Peyer's patch (tissue), 4 donors: Measurements from ENCODE around the gene UROC1. TPM values are rescaled to one million over a fixed set of nuclear protein-coding genes. Genes with fewer than 3 reads are reported as not detected.

ENCODE experiments used
- DNase-seq, 3 donors: peaks; one replicate each; pipeline ENCODE4 v3.0.0-alpha.2; 2017 to 2019
- H3K27ac ChIP-seq, 4 donors: fragments of 200-600 bp; sonication (generic); one replicate each; pipeline ENCODE4 v1.5.1; 2016 to 2019
- H3K27me3 ChIP-seq, 2 donors: fragments of 200-600 bp; sonication (generic); one replicate each; pipeline ENCODE4 v1.5.1; 2019
- H3K36me3 ChIP-seq, 3 donors: fragments of 200-600 bp; sonication (generic); one replicate each; pipeline ENCODE4 v1.5.1; 2016 to 2019
- H3K4me1 ChIP-seq, 4 donors: fragments of 200-600 bp; sonication (generic); one replicate each; pipeline ENCODE4 v1.5.1; 2016 to 2019
- H3K4me3 ChIP-seq, 4 donors: fragments of 200-600 bp; sonication (generic); 1 replicate in 3 of 4; 2 replicates in 1 of 4; pipeline ENCODE4 v1.5.1; 2016 to 2019; ENCODE audit warnings: mild to moderate bottlenecking in 1 of 4
- H3K9me3 ChIP-seq, 4 donors: fragments of 200-600 bp; sonication (generic); one replicate each; pipeline ENCODE4 v1.5.1; 2016 to 2019; ENCODE audit warnings: mild to moderate bottlenecking in 1 of 4
- CTCF ChIP-seq, 6 experiments: fragments of 450-650 bp in 4 of 6; fragments of 200-600 bp in 2 of 6; sonication (generic) in 1 of 6; IDR thresholded peaks; one replicate each; pipeline ENCODE4 v1.5.1; 2017 to 2019; ENCODE audit warnings: antibody characterized with exemption in 6 of 6, mild to moderate bottlenecking in 3 of 6, moderate library complexity in 1 of 6
- POLR2A ChIP-seq, 2 donors: fragments of 450-650 bp; IDR thresholded peaks; one replicate each; pipeline ENCODE4 v1.5.1; 2017; ENCODE audit warnings: antibody characterized with exemption in 2 of 2, mild to moderate bottlenecking in 2 of 2, moderate library complexity in 2 of 2
- total RNA-seq, 4 donors: library from RNA; depleted of rRNA; stranded (reverse); fragments of >200 nt; gene quantifications; one replicate each; pipeline ENCODE4 v1.1.0, GENCODE V29; 2016

The UROC1 gene
- total RNA-seq, 4 donors from 2014 or later: not detected

GRCh38 chr3:126540342-126540849 lies 22.8 kb upstream of the UROC1 start:
- H3K27me3 ChIP-seq: no peaks in the 10 kb centered on the region
- H3K4me1 ChIP-seq: no peaks in the 10 kb centered on the region

GRCh38 chr3:126539558-126540250 lies 22.1 kb upstream of the UROC1 start:
- TF ChIP-seq POLR2A (IDR thresholded peaks at IDR 0.05) (no peak), CTCF (IDR thresholded peaks at IDR 0.05) (no peak)
- peak in 2 of 3 donors; percentile 16 to 34 for DNase-seq
- Histone ChIP-seq H3K27me3 (no peaks in the 10 kb centered on the region), H3K27ac (no peak overlapping the region), H3K4me1 (no peaks in the 10 kb centered on the region), H3K4me3 (no peak overlapping the region), H3K9me3 (no peaks in the 10 kb centered on the region), H3K36me3 (no peaks in the 10 kb centered on the region)

More at GRCh38 chr3:126540342-126540849, 22.8 kb upstream of the UROC1 start:
- TF ChIP-seq CTCF (IDR thresholded peaks at IDR 0.05) (no peak), POLR2A (IDR thresholded peaks at IDR 0.05) (no peak)
- no peak overlapping the region for H3K27ac ChIP-seq
- no peaks in the 10 kb centered on the region for H3K9me3 ChIP-seq
- H3K4me3 ChIP-seq: no peak overlapping the region
- peak in 2 of 3 donors; percentile 34 to 43 for DNase-seq
- H3K36me3 ChIP-seq: no peaks in the 10 kb centered on the region

- Histone ChIP-seq H3K4me1 (no peaks in the 10 kb centered on the region), H3K36me3 (no peaks in the 10 kb centered on the region), H3K27me3 (no peaks in the 10 kb centered on the region), H3K27ac (no peak overlapping the region), H3K9me3 (no peaks in the 10 kb centered on the region), H3K4me3 (no peak overlapping the region)
- no peak for DNase-seq
- no peak for TF ChIP-seq CTCF (IDR thresholded peaks at IDR 0.05)
- no peak for TF ChIP-seq POLR2A (IDR thresholded peaks at IDR 0.05)
Observed at GRCh38 chr3:126538966-126539365, 21.4 kb upstream of the UROC1 start.

- H3K27me3 ChIP-seq: no peaks in the 10 kb centered on the region
- no peaks in the 10 kb centered on the region for H3K4me1 ChIP-seq
- no peak overlapping the region for H3K4me3 ChIP-seq
- H3K27ac ChIP-seq: no peak overlapping the region
- peak in 2 of 3 donors; percentile 31 to 32 for DNase-seq
- no peak for TF ChIP-seq POLR2A (IDR thresholded peaks at IDR 0.05)
- no peak for TF ChIP-seq CTCF (IDR thresholded peaks at IDR 0.05)
- no peaks in the 10 kb centered on the region for H3K36me3 ChIP-seq
- no peaks in the 10 kb centered on the region for H3K9me3 ChIP-seq
Observed at GRCh38 chr3:126538316-126538715, 20.7 kb upstream of the UROC1 start.

GRCh38 chr3:126537730-126538281 lies 20.2 kb upstream of the UROC1 start:
- Histone ChIP-seq H3K27ac (no peak overlapping the region), H3K27me3 (no peaks in the 10 kb centered on the region), H3K4me3 (no peak overlapping the region), H3K4me1 (no peaks in the 10 kb centered on the region), H3K9me3 (no peaks in the 10 kb centered on the region), H3K36me3 (no peaks in the 10 kb centered on the region)
- TF ChIP-seq POLR2A (IDR thresholded peaks at IDR 0.05) (no peak), CTCF (IDR thresholded peaks at IDR 0.05) (no peak)
- peak in 2 of 3 donors; percentile 52 to 61 for DNase-seq
